Measurements from ENCODE around the gene SINHCAF.
"Not testable (repeated sequence)": the region's sequence is repeated elsewhere in the genome, so short reads cannot be mapped to it uniquely, and the experiment has no call there.

SINHCAF gene

DNA sequence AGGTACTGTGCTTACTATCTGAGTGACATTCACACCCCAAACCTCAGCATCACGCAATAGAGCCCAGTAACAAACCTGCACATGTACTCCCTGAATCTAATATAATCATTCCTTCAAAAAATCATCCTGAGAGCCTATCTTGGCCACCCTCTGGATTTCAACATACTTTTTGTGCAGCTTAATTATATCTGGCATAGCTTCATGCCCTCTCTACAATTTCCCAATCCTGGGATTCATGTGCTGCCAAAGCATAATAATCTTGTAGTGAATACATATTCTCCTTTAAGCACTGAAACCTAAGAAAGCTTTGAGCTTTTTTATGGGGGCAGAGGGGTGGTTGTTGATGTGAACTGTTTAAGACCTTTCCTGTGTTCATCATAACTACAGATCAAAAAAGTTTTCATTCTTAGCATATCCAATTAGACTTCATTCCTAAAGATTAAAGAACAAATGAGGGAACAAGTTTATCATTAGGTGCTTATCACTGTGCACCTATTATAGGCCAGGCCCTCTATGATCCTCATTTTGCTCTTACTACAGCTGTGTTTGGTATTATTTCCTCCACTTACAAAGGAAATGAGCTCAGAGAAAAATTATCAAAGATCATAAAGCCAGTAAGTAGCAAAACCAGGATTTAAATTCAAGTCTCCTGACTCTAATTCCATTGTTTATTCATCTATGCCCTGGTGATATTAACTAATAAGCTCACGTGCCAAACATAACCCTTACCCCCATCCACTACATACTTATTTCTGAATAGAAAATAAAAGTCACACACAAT lies 51.2 kb downstream of the SINHCAF start:
- Histone ChIP-seq H3K79me2 (ENCODE audit: low read length) (peaks cover 19% of the 10 kb centered on the region), H2AFZ (ENCODE audit: low read depth, low read length) (no peak overlapping the region), H4K20me1 (ENCODE audit: insufficient read depth, low read length) (peaks cover 29% of the 10 kb centered on the region), H3K4me2 (ENCODE audit: low read length) (no peak overlapping the region), H3K36me3 (replicated peaks; ENCODE audit: low read depth, low read length) (peaks cover 58% of the 10 kb centered on the region), H3K27me3 (ENCODE audit: low read depth, low read length) (no peaks in the 10 kb centered on the region), H3K9ac (ENCODE audit: low read length) (no peak overlapping the region), H3K4me3 (ENCODE audit: low read length) (no peak overlapping the region), H3K27ac (ENCODE audit: low read length) (no peak overlapping the region), H3K4me1 (ENCODE audit: low read length) (no peaks in the 10 kb centered on the region), H3K9me3 (ENCODE audit: insufficient read depth, low read length) (no peaks in the 10 kb centered on the region)
- no peak for TF ChIP-seq EZH2phosphoT487 (IDR thresholded peaks at IDR 0.05; ENCODE audit: low read depth)
- TF ChIP-seq, protein P1, sequence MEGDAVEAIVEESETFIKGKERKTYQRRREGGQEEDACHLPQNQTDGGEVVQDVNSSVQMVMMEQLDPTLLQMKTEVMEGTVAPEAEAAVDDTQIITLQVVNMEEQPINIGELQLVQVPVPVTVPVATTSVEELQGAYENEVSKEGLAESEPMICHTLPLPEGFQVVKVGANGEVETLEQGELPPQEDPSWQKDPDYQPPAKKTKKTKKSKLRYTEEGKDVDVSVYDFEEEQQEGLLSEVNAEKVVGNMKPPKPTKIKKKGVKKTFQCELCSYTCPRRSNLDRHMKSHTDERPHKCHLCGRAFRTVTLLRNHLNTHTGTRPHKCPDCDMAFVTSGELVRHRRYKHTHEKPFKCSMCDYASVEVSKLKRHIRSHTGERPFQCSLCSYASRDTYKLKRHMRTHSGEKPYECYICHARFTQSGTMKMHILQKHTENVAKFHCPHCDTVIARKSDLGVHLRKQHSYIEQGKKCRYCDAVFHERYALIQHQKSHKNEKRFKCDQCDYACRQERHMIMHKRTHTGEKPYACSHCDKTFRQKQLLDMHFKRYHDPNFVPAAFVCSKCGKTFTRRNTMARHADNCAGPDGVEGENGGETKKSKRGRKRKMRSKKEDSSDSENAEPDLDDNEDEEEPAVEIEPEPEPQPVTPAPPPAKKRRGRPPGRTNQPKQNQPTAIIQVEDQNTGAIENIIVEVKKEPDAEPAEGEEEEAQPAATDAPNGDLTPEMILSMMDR (IDR thresholded peaks at IDR 0.05; ENCODE audit: low read depth, low read length): no peak

DNA sequence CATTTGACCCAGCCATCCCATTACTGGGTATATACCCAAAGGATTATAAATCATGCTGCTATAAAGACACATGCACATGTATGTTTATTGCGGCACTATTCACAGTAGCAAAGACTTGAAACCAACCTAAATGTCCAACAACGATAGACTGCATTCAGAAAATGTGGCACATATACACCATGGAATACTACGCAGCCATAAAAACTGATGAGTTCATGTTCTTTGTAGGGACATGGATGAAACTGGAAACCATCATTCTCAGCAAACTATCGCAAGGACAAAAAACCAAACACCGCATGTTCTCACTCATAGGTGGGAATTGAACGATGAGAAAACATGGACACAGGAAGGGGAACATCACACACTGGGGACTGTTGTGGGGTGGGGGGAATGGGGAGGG lies 52.2 kb downstream of the SINHCAF start:
- H2AFZ ChIP-seq (ENCODE audit: low read depth, low read length); H3K9ac ChIP-seq (ENCODE audit: low read length); H3K4me2 ChIP-seq (ENCODE audit: low read length); H3K27me3 ChIP-seq (ENCODE audit: low read depth, low read length); H3K4me3 ChIP-seq (ENCODE audit: low read length); H3K4me1 ChIP-seq (ENCODE audit: low read length); H3K9me3 ChIP-seq (ENCODE audit: insufficient read depth, low read length); H3K27ac ChIP-seq (ENCODE audit: low read length): not testable (repeated sequence)
- peaks cover 29% of the 10 kb centered on the region for H4K20me1 ChIP-seq (ENCODE audit: insufficient read depth, low read length)
- H3K79me2 ChIP-seq (ENCODE audit: low read length): peaks cover 12% of the 10 kb centered on the region
- peaks cover 52% of the 10 kb centered on the region for H3K36me3 ChIP-seq (replicated peaks; ENCODE audit: low read depth, low read length)

DNA sequence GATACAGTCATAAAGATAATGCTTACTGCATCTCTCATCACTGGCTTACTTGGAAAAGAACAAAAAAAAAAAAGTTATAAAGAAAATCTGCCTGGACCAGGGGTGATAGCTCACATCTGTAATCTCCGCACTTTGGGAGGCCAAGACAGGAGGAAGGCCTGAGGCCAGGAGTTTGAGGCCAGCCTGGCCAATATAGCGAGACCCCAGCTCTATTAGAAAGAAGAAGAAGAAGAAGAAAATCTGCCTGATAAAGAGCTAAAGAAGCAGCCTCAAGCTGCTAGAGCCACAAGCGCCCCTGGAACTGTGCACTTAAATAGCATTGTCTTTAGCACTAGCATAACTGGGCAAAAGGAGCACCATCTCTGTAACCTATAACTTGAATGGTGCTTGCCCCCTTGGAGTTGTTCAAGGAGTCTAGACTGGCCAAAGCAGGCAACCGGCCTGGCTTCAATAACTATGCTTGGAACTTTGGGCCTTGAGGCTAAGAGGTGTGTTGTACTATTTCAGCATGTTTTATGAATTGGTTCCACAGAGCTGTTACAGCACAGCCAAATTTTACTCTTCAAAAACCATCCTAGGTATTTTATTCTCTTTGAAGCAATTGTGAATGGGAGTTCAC lies 53.2 kb downstream of the SINHCAF start:
- Histone ChIP-seq H3K36me3 (replicated peaks; ENCODE audit: low read depth, low read length) (peaks cover 47% of the 10 kb centered on the region), H3K79me2 (ENCODE audit: low read length) (peaks cover 7% of the 10 kb centered on the region), H3K27me3 (ENCODE audit: low read depth, low read length) (no peaks in the 10 kb centered on the region), H4K20me1 (ENCODE audit: insufficient read depth, low read length) (peaks cover 24% of the 10 kb centered on the region; the same call in 1 of the 2 replicates), H3K9me3 (ENCODE audit: insufficient read depth, low read length) (no peaks in the 10 kb centered on the region), H3K4me3 (ENCODE audit: low read length) (no peak overlapping the region), H3K4me1 (ENCODE audit: low read length) (no peaks in the 10 kb centered on the region), H2AFZ (ENCODE audit: low read depth, low read length) (no peak overlapping the region), H3K27ac (ENCODE audit: low read length) (no peak overlapping the region), H3K9ac (ENCODE audit: low read length) (no peak overlapping the region), H3K4me2 (ENCODE audit: low read length) (no peak overlapping the region)
- TF ChIP-seq, protein P1 (IDR thresholded peaks at IDR 0.05; ENCODE audit: low read depth, low read length): no peak
- no peak for TF ChIP-seq EZH2phosphoT487 (IDR thresholded peaks at IDR 0.05; ENCODE audit: low read depth)

DNA sequence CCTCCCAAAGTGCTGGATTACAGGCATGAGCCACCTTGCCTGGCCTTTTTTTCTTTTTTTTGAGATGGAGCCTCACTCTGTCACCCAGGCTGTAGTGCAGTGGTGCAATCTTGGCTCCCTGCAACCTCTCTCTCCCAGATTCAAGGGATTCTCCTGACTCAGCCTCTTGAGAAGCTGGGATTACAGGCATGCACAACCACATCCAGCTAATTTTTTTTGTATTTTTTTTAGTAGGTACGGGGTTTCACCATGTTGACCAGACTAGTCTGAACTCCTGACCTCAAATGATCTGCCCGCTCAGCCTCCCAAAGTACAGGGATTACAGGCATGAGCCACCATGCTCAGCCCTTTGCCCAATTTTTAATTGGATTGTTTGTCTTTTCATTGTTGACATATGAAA lies 58.0 kb downstream of the SINHCAF start:
- Histone ChIP-seq H3K79me2 (ENCODE audit: low read length) (no peaks in the 10 kb centered on the region), H3K27me3 (ENCODE audit: low read depth, low read length) (no peaks in the 10 kb centered on the region), H3K4me1 (ENCODE audit: low read length) (peaks cover 10% of the 10 kb centered on the region), H2AFZ (ENCODE audit: low read depth, low read length) (no peak overlapping the region), H3K4me2 (ENCODE audit: low read length) (no peak overlapping the region), H3K36me3 (replicated peaks; ENCODE audit: low read depth, low read length) (peaks cover 19% of the 10 kb centered on the region), H3K4me3 (ENCODE audit: low read length) (no peak overlapping the region), H4K20me1 (ENCODE audit: insufficient read depth, low read length) (0 out of 2 replicates have a peak, but pooled peaks cover 2% of the 10 kb centered on the region), H3K9me3 (ENCODE audit: insufficient read depth, low read length) (no peaks in the 10 kb centered on the region), H3K9ac (ENCODE audit: low read length) (no peak overlapping the region), H3K27ac (ENCODE audit: low read length) (no peak overlapping the region)
- TF ChIP-seq, protein P1 (IDR thresholded peaks at IDR 0.05; ENCODE audit: low read depth, low read length): no peak
- TF ChIP-seq EZH2phosphoT487 (IDR thresholded peaks at IDR 0.05; ENCODE audit: low read depth): no peak

Data from OCI-LY3 (cell line).